H9 (cell line): ENCODE data around the gene NPFFR2. TPM values are rescaled to one million over a fixed set of nuclear protein-coding genes. Genes with fewer than 3 reads are reported as not detected.

Experiments
- DNase-seq: peaks from one replicate; pipeline ENCODE4 v3.0.0-alpha.2; 2017
- H2AFZ ChIP-seq: one replicate; pipeline ENCODE4 v1.6.1; 2013; ENCODE audit warnings: mild to moderate bottlenecking, low read length, control low read depth, moderate library complexity
- H2AK5ac ChIP-seq: 2 replicates; pipeline ENCODE4 v1.6.1; 2013; ENCODE audit warnings: low read length, control low read depth, mixed read lengths; ENCODE audit not compliant: insufficient read length
- H2BK120ac ChIP-seq: one replicate; pipeline ENCODE4 v1.6.1; 2013; ENCODE audit warnings: low read depth, mild to moderate bottlenecking, low read length, control low read depth, inconsistent platforms; ENCODE audit not compliant: poor library complexity, severe bottlenecking
- H2BK12ac ChIP-seq: 2 replicates; pipeline ENCODE4 v1.6.1; 2013; ENCODE audit warnings: low read length, control low read depth, mixed read lengths, low read depth; ENCODE audit not compliant: insufficient read length
- H2BK15ac ChIP-seq: 2 replicates; pipeline ENCODE4 v1.6.1; 2013; ENCODE audit warnings: low read depth, low read length, control low read depth
- H2BK20ac ChIP-seq: one replicate; pipeline ENCODE4 v1.6.1; 2013; ENCODE audit warnings: low read depth, mild to moderate bottlenecking, low read length, control low read depth, inconsistent platforms; ENCODE audit not compliant: poor library complexity, severe bottlenecking
- H2BK5ac ChIP-seq: 2 replicates; pipeline ENCODE4 v1.6.1; 2013; ENCODE audit warnings: low read length, control low read depth, mixed read lengths; ENCODE audit not compliant: insufficient read length
- H3K14ac ChIP-seq: 2 replicates; pipeline ENCODE4 v1.6.1; 2013; ENCODE audit warnings: low read length, control low read depth; ENCODE audit not compliant: insufficient read depth
- H3K18ac ChIP-seq: 2 replicates; pipeline ENCODE4 v1.6.1; 2013; ENCODE audit warnings: low read depth, mild to moderate bottlenecking, mixed read lengths, low read length, control low read depth; ENCODE audit not compliant: insufficient read length
- H3K23ac ChIP-seq: 2 replicates; pipeline ENCODE4 v1.6.1; 2013; ENCODE audit warnings: low read length, control low read depth, mixed read lengths, low read depth; ENCODE audit not compliant: insufficient read length
- H3K23me2 ChIP-seq: 2 replicates; pipeline ENCODE4 v1.6.1; 2013; ENCODE audit warnings: low read depth, mild to moderate bottlenecking, mixed read lengths, low read length, control low read depth; ENCODE audit not compliant: insufficient read length, poor library complexity, severe bottlenecking
- H3K27ac ChIP-seq: 2 replicates; pipeline ENCODE4 v1.5.1; 2013; ENCODE audit warnings: low read length, control low read depth, mixed read lengths, low read depth; ENCODE audit not compliant: insufficient read length
- H3K27me3 ChIP-seq: 2 replicates; pipeline ENCODE4 v1.6.1; 2013; ENCODE audit warnings: low read length, control low read depth, inconsistent platforms; ENCODE audit not compliant: insufficient read depth
- H3K4ac ChIP-seq: 2 replicates; pipeline ENCODE4 v1.6.1; 2013; ENCODE audit warnings: low read depth, mild to moderate bottlenecking, control low read depth, inconsistent platforms, low read length, moderate library complexity
- H3K4me1 ChIP-seq: 2 replicates; pipeline ENCODE4 v1.6.1; 2013; ENCODE audit warnings: low read length, control low read depth, inconsistent platforms; ENCODE audit not compliant: insufficient read depth
- H3K4me2 ChIP-seq: 2 replicates; pipeline ENCODE4 v1.6.1; 2013; ENCODE audit warnings: low read length, control low read depth, mixed read lengths; ENCODE audit not compliant: insufficient read length, insufficient read depth
- H3K56ac ChIP-seq: 2 replicates; pipeline ENCODE4 v1.6.1; 2013; ENCODE audit warnings: low read depth, mild to moderate bottlenecking, mixed read lengths, low read length, control low read depth; ENCODE audit not compliant: insufficient read length
- H3K79me1 ChIP-seq: 2 replicates; pipeline ENCODE4 v1.6.1; 2013; ENCODE audit warnings: low read depth, mild to moderate bottlenecking, moderate library complexity, low read length, control low read depth, inconsistent platforms; ENCODE audit not compliant: insufficient read depth, poor library complexity, severe bottlenecking
- H3K79me2 ChIP-seq: 2 replicates; pipeline ENCODE4 v1.6.1; 2013; ENCODE audit warnings: low read length, control low read depth, inconsistent platforms; ENCODE audit not compliant: insufficient read depth
- H3K9ac ChIP-seq: 2 replicates; pipeline ENCODE4 v1.6.1; 2013; ENCODE audit warnings: low read length, control low read depth, mixed read lengths; ENCODE audit not compliant: insufficient read length; ENCODE audit errors: extremely low read depth
- H3K9me3 ChIP-seq: one replicate; pipeline ENCODE4 v1.6.1; 2013; ENCODE audit warnings: low read depth, low read length, inconsistent platforms; ENCODE audit not compliant: control insufficient read depth
- H3T11ph ChIP-seq: one replicate; pipeline ENCODE4 v1.6.1; 2013; ENCODE audit warnings: mild to moderate bottlenecking, low read length, control low read depth, inconsistent platforms
- H4K20me1 ChIP-seq: one replicate; pipeline ENCODE4 v1.6.1; 2013; ENCODE audit not compliant: control insufficient read depth, insufficient read length, insufficient read depth
- H4K5ac ChIP-seq: 2 replicates; pipeline ENCODE4 v1.6.1; 2013; ENCODE audit warnings: low read depth, mild to moderate bottlenecking, mixed read lengths, low read length, control low read depth; ENCODE audit not compliant: insufficient read length
- H4K8ac ChIP-seq: replicated peaks from 2 replicates; pipeline ENCODE4 v1.6.1; 2013; ENCODE audit warnings: low read length, control low read depth, mixed read lengths, low read depth; ENCODE audit not compliant: insufficient read length
- H4K91ac ChIP-seq: 2 replicates; pipeline ENCODE4 v1.6.1; 2013; ENCODE audit warnings: low read depth, mild to moderate bottlenecking, moderate library complexity, mixed read lengths, low read length, control low read depth; ENCODE audit not compliant: insufficient read length
- H3K27ac Mint-ChIP-seq, 3 experiments: 2 replicates in 2 of 3; 3 replicates in 1 of 3; pipeline ENCODE4 v1.8.0; 2020 to 2021; ENCODE audit warnings: mixed read lengths in 3 of 3, mild to moderate bottlenecking in 1 of 3, moderate library complexity in 1 of 3
- H3K27me3 Mint-ChIP-seq: 2 replicates; pipeline ENCODE4 v1.8.0; 2021; ENCODE audit warnings: low read depth, mild to moderate bottlenecking, moderate library complexity, mixed read lengths
- H3K36me3 Mint-ChIP-seq, 3 experiments: 2 replicates in 2 of 3; 3 replicates in 1 of 3; pipeline ENCODE4 v1.8.0; 2020 to 2021; ENCODE audit warnings: low read depth in 3 of 3, mixed read lengths in 3 of 3; ENCODE audit not compliant: insufficient read depth in 1 of 3
- H3K4me1 Mint-ChIP-seq, 2 experiments: 2 replicates each; pipeline ENCODE4 v1.8.0; 2020; ENCODE audit warnings: mixed read lengths in 2 of 2
- H3K4me3 Mint-ChIP-seq, 2 experiments: 2 replicates in 1 of 2; 3 replicates in 1 of 2; pipeline ENCODE4 v1.8.0; 2020 to 2021; ENCODE audit warnings: mild to moderate bottlenecking in 2 of 2, mixed read lengths in 2 of 2, moderate library complexity in 1 of 2
- H3K9me3 Mint-ChIP-seq, 2 experiments: 2 replicates in 1 of 2; 3 replicates in 1 of 2; pipeline ENCODE4 v1.8.0; 2020; ENCODE audit warnings: mild to moderate bottlenecking in 2 of 2, mixed read lengths in 2 of 2, moderate library complexity in 1 of 2
- WGBS: extraction: QIAGEN DNeasy Blood & Tissue Kit; methylation state at CpG from one replicate; pipeline ENCODE4 v1.1.7; 2013; ENCODE audit warnings: missing lambda C conversion rate, low lambda C conversion rate, mixed read lengths; ENCODE audit not compliant: insufficient read length; ENCODE audit errors: extremely low coverage; 5-methylcytosine and 5-hydroxymethylcytosine counted together
- total RNA-seq: library from RNA; stranded (reverse); gene quantifications from 2 replicates; pipeline ENCODE4 v1.2.1, GENCODE V29; 2021
- TF ChIP-seq, protein P1 (sequence below): fragments of 200-600 bp; sonication (generic); conservative IDR thresholded peaks from 3 replicates; pipeline ENCODE4 v1.8.0; 2021; ENCODE audit warnings: antibody characterized with exemption, mild to moderate bottlenecking

The NPFFR2 gene
- total RNA-seq, 1 experiment from 2014 or later: 7.3 TPM

DNA sequence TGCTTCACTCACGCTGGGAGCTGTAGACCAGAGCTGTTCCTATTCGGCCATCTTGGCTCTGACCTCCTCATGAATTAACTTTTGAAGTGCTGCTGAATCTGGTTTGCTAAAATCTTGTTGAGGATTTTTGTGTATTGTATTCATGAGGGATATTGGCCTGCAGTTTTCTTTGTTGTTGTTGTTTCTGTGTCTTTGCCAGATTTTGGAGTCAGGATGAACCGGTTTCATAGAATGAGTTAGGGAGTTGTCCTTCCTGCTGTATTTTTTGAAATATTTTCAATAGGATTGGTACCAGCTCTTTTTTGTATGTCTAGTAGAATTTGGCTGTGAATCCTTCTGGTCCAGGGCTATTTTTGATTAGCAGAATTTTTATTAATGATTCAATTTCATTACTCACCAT, 138.1 kb downstream of the NPFFR2 start:
- no peak for DNase-seq
- WGBS: no CpG with 5 or more reads among the region's 3 CpGs
- H3K23ac ChIP-seq: no peak overlapping the region
- H2BK20ac ChIP-seq: no peak overlapping the region
- H3K4me2 ChIP-seq: no peak overlapping the region
- H3K27ac Mint-ChIP-seq: no peak overlapping the region; a peak in 1 of 7 replicates
- H3K18ac ChIP-seq: no peak overlapping the region
- no peak overlapping the region for H2BK12ac ChIP-seq
- H3K9ac ChIP-seq: no peak overlapping the region
- no peak overlapping the region for H3K4ac ChIP-seq
- no peak overlapping the region for H2BK120ac ChIP-seq
- peaks cover 60 to 69% of the 10 kb centered on the region in 2 experiments for H3K9me3 Mint-ChIP-seq
- H3K4me3 Mint-ChIP-seq: no peak overlapping the region
- H3K79me2 ChIP-seq: no peaks in the 10 kb centered on the region
- H3T11ph ChIP-seq: no peak overlapping the region
- no peak overlapping the region for H3K27ac ChIP-seq
- no peaks in the 10 kb centered on the region for H3K27me3 ChIP-seq
- no peaks in the 10 kb centered on the region for H3K4me1 ChIP-seq
- no peak overlapping the region for H4K8ac ChIP-seq
- H3K56ac ChIP-seq: no peak overlapping the region
- H2AFZ ChIP-seq: no peak overlapping the region
- H3K23me2 ChIP-seq: no peaks in the 10 kb centered on the region
- H2AK5ac ChIP-seq: no peak overlapping the region
- no peaks in the 10 kb centered on the region for H3K9me3 ChIP-seq
- H3K36me3 Mint-ChIP-seq: peaks cover 44 to 68% (median 58%) of the 10 kb centered on the region in 3 experiments
- TF ChIP-seq, protein P1, sequence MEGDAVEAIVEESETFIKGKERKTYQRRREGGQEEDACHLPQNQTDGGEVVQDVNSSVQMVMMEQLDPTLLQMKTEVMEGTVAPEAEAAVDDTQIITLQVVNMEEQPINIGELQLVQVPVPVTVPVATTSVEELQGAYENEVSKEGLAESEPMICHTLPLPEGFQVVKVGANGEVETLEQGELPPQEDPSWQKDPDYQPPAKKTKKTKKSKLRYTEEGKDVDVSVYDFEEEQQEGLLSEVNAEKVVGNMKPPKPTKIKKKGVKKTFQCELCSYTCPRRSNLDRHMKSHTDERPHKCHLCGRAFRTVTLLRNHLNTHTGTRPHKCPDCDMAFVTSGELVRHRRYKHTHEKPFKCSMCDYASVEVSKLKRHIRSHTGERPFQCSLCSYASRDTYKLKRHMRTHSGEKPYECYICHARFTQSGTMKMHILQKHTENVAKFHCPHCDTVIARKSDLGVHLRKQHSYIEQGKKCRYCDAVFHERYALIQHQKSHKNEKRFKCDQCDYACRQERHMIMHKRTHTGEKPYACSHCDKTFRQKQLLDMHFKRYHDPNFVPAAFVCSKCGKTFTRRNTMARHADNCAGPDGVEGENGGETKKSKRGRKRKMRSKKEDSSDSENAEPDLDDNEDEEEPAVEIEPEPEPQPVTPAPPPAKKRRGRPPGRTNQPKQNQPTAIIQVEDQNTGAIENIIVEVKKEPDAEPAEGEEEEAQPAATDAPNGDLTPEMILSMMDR: no peak
- H3K4me1 Mint-ChIP-seq: peaks cover 21 to 23% of the 10 kb centered on the region in 2 experiments
- no peak overlapping the region for H4K91ac ChIP-seq
- no peak overlapping the region for H2BK15ac ChIP-seq
- no peaks in the 10 kb centered on the region for H3K79me1 ChIP-seq
- H4K5ac ChIP-seq: no peak overlapping the region
- H4K20me1 ChIP-seq: no peaks in the 10 kb centered on the region
- H3K14ac ChIP-seq: no peak overlapping the region
- no peaks in the 10 kb centered on the region for H3K27me3 Mint-ChIP-seq
- no peak overlapping the region for H2BK5ac ChIP-seq
